CD4-positive, alpha-beta T cell treated with Interferon alpha-2 for 1 hour (primary cell): ENCODE measurements around the gene CYFIP2.

Source experiments
- DNase-seq, 2 donors: peaks; one replicate each; pipeline ENCODE4 v3.0.0-alpha.2; 2020 to 2022

The CYFIP2 gene

GRCh38 chr5:157328277-157328912 is 62.5 kb downstream of the CYFIP2 start:
- DNase-seq: peak; percentile 68 to 77

GRCh38 chr5:157331807-157332206 is 65.9 kb downstream of the CYFIP2 start:
- DNase-seq: no peak

- no peak for DNase-seq
These were observed 69.9 kb downstream of the CYFIP2 start for GRCh38 chr5:157335534-157336422.

GRCh38 chr5:157336423-157336744 is 70.5 kb downstream of the CYFIP2 start:
- no peak for DNase-seq

GRCh38 chr5:157339409-157339808 is 73.5 kb downstream of the CYFIP2 start:
- no peak for DNase-seq

- peak in 1 of 2 donors; percentile 33 for DNase-seq
These were observed 77.0 kb downstream of the CYFIP2 start for GRCh38 chr5:157342822-157343402.

GRCh38 chr5:157343842-157344790 is 78.2 kb downstream of the CYFIP2 start:
- peak in 1 of 2 donors; percentile 34 for DNase-seq

GRCh38 chr5:157345067-157345466 is 79.1 kb downstream of the CYFIP2 start:
- no peak for DNase-seq

GRCh38 chr5:157345485-157345884 is 79.6 kb downstream of the CYFIP2 start:
- DNase-seq: no peak

GRCh38 chr5:157347301-157348048 is 81.6 kb downstream of the CYFIP2 start:
- DNase-seq: no peak

- DNase-seq: no peak
These were observed 82.1 kb downstream of the CYFIP2 start for GRCh38 chr5:157348049-157348400.

- no peak for DNase-seq
These were observed 85.2 kb downstream of the CYFIP2 start for GRCh38 chr5:157350939-157351801.

- DNase-seq: no peak
These were observed 85.8 kb downstream of the CYFIP2 start for GRCh38 chr5:157351802-157352092.

- no peak for DNase-seq
These were observed 86.9 kb downstream of the CYFIP2 start for GRCh38 chr5:157352756-157353340.

GRCh38 chr5:157354800-157355199 is 88.9 kb downstream of the CYFIP2 start:
- DNase-seq: no peak

- DNase-seq: no peak
These were observed 90.7 kb downstream of the CYFIP2 start for GRCh38 chr5:157356576-157356975.

- DNase-seq: no peak
These were observed 91.9 kb downstream of the CYFIP2 start for GRCh38 chr5:157357823-157358222.

- no peak for DNase-seq
These were observed 92.9 kb downstream of the CYFIP2 start for GRCh38 chr5:157358871-157359270.

- no peak for DNase-seq
These were observed 93.6 kb downstream of the CYFIP2 start for GRCh38 chr5:157359356-157360055.

GRCh38 chr5:157362012-157362411 is 96.1 kb downstream of the CYFIP2 start:
- no peak for DNase-seq
